Pancreas (tissue), 10 donors: ENCODE results near the gene RUNX3. TPM values are rescaled to one million over a fixed set of nuclear protein-coding genes. Genes with fewer than 3 reads are reported as not detected.

ENCODE experiments used
- ATAC-seq, 4 donors: fragments of 200-7000 bp; cut with Tn5 transposase; one replicate each; pipeline versions ENCODE4 v1.8.0 to v1.9.1; 2020; ENCODE audit warnings: mild to moderate bottlenecking in 4 of 4, moderate library complexity in 4 of 4
- DNase-seq, 6 donors: peaks; one replicate each; pipeline ENCODE4 v3.0.0-alpha.2; 2020
- FAIRE-seq: peaks from 2 replicates; lab custom pipeline; 2012; peaks lifted over from hg19 to GRCh38; lab: Jason Lieb, UNC
- H3K27ac ChIP-seq, 4 donors: fragments of 200-600 bp; sonication (generic); 1 replicate in 3 of 4; 2 replicates in 1 of 4; pipeline versions ENCODE4 v1.5.0 to v1.8.0; 2020
- H3K27me3 ChIP-seq, 4 donors: fragments of 200-600 bp; one replicate each; pipeline ENCODE4 v1.8.0; 2021
- H3K36me3 ChIP-seq, 3 donors: fragments of 200-600 bp; sonication (generic) in 1 of 3; one replicate each; pipeline versions ENCODE4 v1.5.0 to v1.8.0; 2020 to 2021
- H3K4me1 ChIP-seq, 3 donors: fragments of 200-600 bp; one replicate each; pipeline ENCODE4 v1.8.0; 2021
- H3K4me3 ChIP-seq, 4 donors: fragments of 200-600 bp; sonication (generic) in 2 of 4; one replicate each; pipeline versions ENCODE4 v1.5.0 to v1.8.0; 2020 to 2021
- H3K9me3 ChIP-seq, 4 donors: fragments of 200-600 bp; one replicate each; pipeline ENCODE4 v1.8.0; 2021
- WGBS, 2 donors: extraction: QIAGEN DNeasy Blood & Tissue Kit; methylation state at CpG; one replicate each; pipeline ENCODE4 v1.1.7; 2013; 5-methylcytosine and 5-hydroxymethylcytosine counted together
- intact Hi-C, 3 donors: fragments of 100-400 bp; cut with DNase I; formaldehyde crosslinking; loops; one replicate each; pipeline versions ENCODE4 v1.11.1 to v1.14.2; 2022
- polyA plus RNA-seq, 2 donors: library from polyadenylated mRNA; stranded (reverse); fragments of 200-250 nt; gene quantifications; one replicate each; pipeline ENCODE4 v1.2.3, GENCODE V29; 2013
- total RNA-seq, 6 donors: library from RNA; stranded (reverse); fragmentation: NEBNext Ultra II Directional in 4 of 6; extraction: Animal tissue kit (Norgen Biotek cat#: 25700) in 4 of 6; gene quantifications; one replicate each; pipeline versions ENCODE4 v1.2.1 to v1.2.4, GENCODE V29; 2021 to 2023
- TF ChIP-seq, protein P1 (sequence below), 4 donors: fragments of 200-600 bp; sonication (generic) in 3 of 4; IDR thresholded peaks; one replicate each; pipeline versions ENCODE4 v1.5.0 to v1.8.0; 2021; ENCODE audit warnings: antibody characterized with exemption in 4 of 4
- donor health status: healthy with polysubstance abuse.
- donor health status: DM: no; HTN: no; CAD: no; lungs with moderate emphysema.
- donor health status: DM: no; HTN: no; CAD: no.
- donor health status: control.
- donor health status: control.
- donor health status: Bipolar disorder and iron deficiency.
- donor health status: DM: yes; HTN: yes; CAD: no.
- donor health status: DM: no; HTN: no; CAD: no.
- donor health status: DM: no; HTN: no; CAD: no.
- donor health status: DM: yes; HTN: yes; CAD: no.

Gene RUNX3
- total and polyA plus RNA-seq, 8 donors, result 0.30 to 3.7 (median 0.77) TPM

DNA sequence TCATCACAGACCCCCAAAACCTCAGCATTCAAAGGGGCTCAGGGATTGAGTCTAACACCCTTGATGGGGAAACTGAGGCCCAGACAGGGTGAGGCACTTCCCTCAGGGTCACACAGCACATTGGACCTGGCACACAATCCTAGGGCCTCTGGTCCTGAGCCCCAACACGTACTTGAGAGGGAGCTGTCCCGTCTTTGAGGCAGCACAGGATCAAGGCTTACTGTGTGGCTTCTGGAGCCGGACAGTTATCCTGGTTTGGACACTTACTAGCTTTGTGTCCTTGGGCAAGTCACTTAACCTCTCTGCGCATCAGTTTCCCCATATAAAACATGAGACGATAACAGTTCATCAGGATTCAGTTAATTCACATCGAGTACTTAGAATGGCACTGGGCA, 26.5 kb downstream of the RUNX3 start:
- no peaks in the 10 kb centered on the region for H3K36me3 ChIP-seq
- TF ChIP-seq, protein P1, sequence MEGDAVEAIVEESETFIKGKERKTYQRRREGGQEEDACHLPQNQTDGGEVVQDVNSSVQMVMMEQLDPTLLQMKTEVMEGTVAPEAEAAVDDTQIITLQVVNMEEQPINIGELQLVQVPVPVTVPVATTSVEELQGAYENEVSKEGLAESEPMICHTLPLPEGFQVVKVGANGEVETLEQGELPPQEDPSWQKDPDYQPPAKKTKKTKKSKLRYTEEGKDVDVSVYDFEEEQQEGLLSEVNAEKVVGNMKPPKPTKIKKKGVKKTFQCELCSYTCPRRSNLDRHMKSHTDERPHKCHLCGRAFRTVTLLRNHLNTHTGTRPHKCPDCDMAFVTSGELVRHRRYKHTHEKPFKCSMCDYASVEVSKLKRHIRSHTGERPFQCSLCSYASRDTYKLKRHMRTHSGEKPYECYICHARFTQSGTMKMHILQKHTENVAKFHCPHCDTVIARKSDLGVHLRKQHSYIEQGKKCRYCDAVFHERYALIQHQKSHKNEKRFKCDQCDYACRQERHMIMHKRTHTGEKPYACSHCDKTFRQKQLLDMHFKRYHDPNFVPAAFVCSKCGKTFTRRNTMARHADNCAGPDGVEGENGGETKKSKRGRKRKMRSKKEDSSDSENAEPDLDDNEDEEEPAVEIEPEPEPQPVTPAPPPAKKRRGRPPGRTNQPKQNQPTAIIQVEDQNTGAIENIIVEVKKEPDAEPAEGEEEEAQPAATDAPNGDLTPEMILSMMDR (IDR thresholded peaks at IDR 0.05), result no peak
- H3K27me3 ChIP-seq, result no peaks in the 10 kb centered on the region
- H3K9me3 ChIP-seq, result no peaks in the 10 kb centered on the region
- no peak overlapping the region for H3K27ac ChIP-seq
- DNase-seq (peak in 1 of 6 donors; percentile 13), FAIRE-seq (no peak), ATAC-seq (no peak)
- intact Hi-C loops, result no loop called here
- no peak overlapping the region for H3K4me3 ChIP-seq
- 77 to 79% methylated on average over 6 of the region's 6 CpGs for WGBS, 2 donors
- H3K4me1 ChIP-seq, result no peaks in the 10 kb centered on the region

- no peak for FAIRE-seq
- WGBS, 2 donors, result 81 to 84% methylated on average over 10 of the region's 10 CpGs
- intact Hi-C loops, result no loop called here
- Histone ChIP-seq H3K27me3 (no peaks in the 10 kb centered on the region), H3K36me3 (no peaks in the 10 kb centered on the region), H3K27ac (no peak overlapping the region), H3K4me3 (no peak overlapping the region), H3K9me3 (no peaks in the 10 kb centered on the region), H3K4me1 (no peaks in the 10 kb centered on the region)
- TF ChIP-seq, protein P1 (IDR thresholded peaks at IDR 0.05), result no peak
- ATAC-seq, result no peak
- DNase-seq, result peak in 1 of 6 donors; percentile 39
These were observed 27.0 kb downstream of the RUNX3 start for GRCh38 chr1:24903011-24903461.

DNA sequence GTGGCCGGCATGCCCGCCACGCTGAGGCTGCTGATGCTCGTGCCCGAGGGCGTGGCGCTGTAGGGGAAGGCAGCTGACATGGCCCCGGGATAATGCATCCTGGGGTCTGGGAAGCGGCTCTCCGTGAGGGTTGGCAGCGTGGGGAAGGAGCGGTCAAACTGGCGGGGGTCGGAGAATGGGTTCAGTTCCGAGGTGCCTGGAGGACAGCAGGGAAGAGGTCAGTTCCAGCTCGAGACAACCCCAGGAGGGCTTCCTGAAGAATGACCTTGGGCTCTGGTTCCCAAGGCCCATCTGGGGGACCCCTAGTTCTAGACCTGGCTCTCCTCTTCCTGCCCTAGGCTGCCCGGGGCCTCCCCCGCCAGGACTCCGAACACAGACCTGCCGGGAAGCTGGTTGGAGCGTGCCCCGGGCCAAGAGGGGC, 27.6 kb downstream of the RUNX3 start:
- H3K4me3 ChIP-seq, result no peak overlapping the region
- intact Hi-C loops, result no loop called here
- peak in 1 of 6 donors; percentile 47 for DNase-seq

GRCh38 chr1:24901791-24902470, 28.1 kb downstream of the RUNX3 start:
- intact Hi-C loops, result no loop called here
- H3K4me1 ChIP-seq, result no peaks in the 10 kb centered on the region
- DNase-seq (peak in 1 of 6 donors; percentile 64), FAIRE-seq (no peak), ATAC-seq (no peak)
- no peaks in the 10 kb centered on the region for H3K27me3 ChIP-seq
- no peaks in the 10 kb centered on the region for H3K36me3 ChIP-seq
- H3K4me3 ChIP-seq, result no peak overlapping the region
- H3K9me3 ChIP-seq, result no peaks in the 10 kb centered on the region
- TF ChIP-seq, protein P1 (IDR thresholded peaks at IDR 0.05), result no peak
- H3K27ac ChIP-seq, result no peak overlapping the region
- 79 to 92% methylated on average over 38 of the region's 38 CpGs for WGBS, 2 donors

More for the DNA sequence above, 27.6 kb downstream of the RUNX3 start:
- no peak overlapping the region for H3K27ac ChIP-seq
- no peaks in the 10 kb centered on the region for H3K27me3 ChIP-seq
- no peaks in the 10 kb centered on the region for H3K4me1 ChIP-seq
- H3K36me3 ChIP-seq, result no peaks in the 10 kb centered on the region
- TF ChIP-seq, protein P1 (IDR thresholded peaks at IDR 0.05), result no peak
- ATAC-seq, result no peak
- 87 to 89% methylated on average over 20 to 22 of the region's 22 CpGs for WGBS, 2 donors
- no peak for FAIRE-seq
- H3K9me3 ChIP-seq, result no peaks in the 10 kb centered on the region
